Activated B cell treated with CpG ODN at 0.5 μM for 24 hours (primary cell): ENCODE measurements around the gene E2F4. TPM values are rescaled to one million over a fixed set of nuclear protein-coding genes. Genes with fewer than 3 reads are reported as not detected.

ENCODE experiments used
- ATAC-seq: fragments of 200-7000 bp; cut with Tn5 transposase; one replicate; pipeline ENCODE4 v1.10.0; 2021; ENCODE audit warnings: low read depth, mild to moderate bottlenecking, moderate library complexity
- CTCF ChIA-PET: fragments of 350-600 bp; sonication (Branson Sonifier 250); formaldehyde crosslinking; loops from one replicate; lab custom pipeline; 2021; ENCODE audit warnings: antibody characterized with exemption; lab: Charles Lee
- POLR2A ChIA-PET: fragments of 350-600 bp; sonication (Branson Sonifier 250); formaldehyde crosslinking; loops from one replicate; lab custom pipeline; 2021; ENCODE audit warnings: antibody characterized with exemption; lab: Charles Lee
- DNase-seq: peaks from one replicate; pipeline ENCODE4 v3.0.0; 2022
- H3K27ac Mint-ChIP-seq: one replicate; pipeline ENCODE4 v1.8.0; 2020; ENCODE audit warnings: mixed read lengths
- H3K27me3 Mint-ChIP-seq: one replicate; pipeline ENCODE4 v1.8.0; 2021; ENCODE audit warnings: mixed read lengths
- H3K36me3 Mint-ChIP-seq: one replicate; pipeline ENCODE4 v1.8.0; 2021; ENCODE audit warnings: low read depth, mixed read lengths
- H3K4me1 Mint-ChIP-seq: one replicate; pipeline ENCODE4 v1.8.0; 2021; ENCODE audit warnings: mixed read lengths
- H3K4me3 Mint-ChIP-seq: one replicate; pipeline ENCODE4 v1.8.0; 2020; ENCODE audit warnings: mild to moderate bottlenecking, mixed read lengths
- H3K9me3 Mint-ChIP-seq: one replicate; pipeline ENCODE4 v1.8.0; 2020; ENCODE audit warnings: mixed read lengths
- CTCF ChIP-seq: fragments of 200-600 bp; IDR thresholded peaks from one replicate; pipeline ENCODE4 v1.8.0; 2022; ENCODE audit warnings: antibody characterized with exemption, mild to moderate bottlenecking
- intact Hi-C: fragments of 100-400 bp; cut with micrococcal nuclease; formaldehyde crosslinking; loops from one replicate; pipeline ENCODE4 v1.15.1; 2024
- total RNA-seq: library from RNA; stranded (reverse); gene quantifications from 2 replicates; pipeline ENCODE4 v1.2.3, GENCODE V29; 2022

Gene E2F4
- total RNA-seq, 1 donor from 2014 or later, result 128 TPM

DNA sequence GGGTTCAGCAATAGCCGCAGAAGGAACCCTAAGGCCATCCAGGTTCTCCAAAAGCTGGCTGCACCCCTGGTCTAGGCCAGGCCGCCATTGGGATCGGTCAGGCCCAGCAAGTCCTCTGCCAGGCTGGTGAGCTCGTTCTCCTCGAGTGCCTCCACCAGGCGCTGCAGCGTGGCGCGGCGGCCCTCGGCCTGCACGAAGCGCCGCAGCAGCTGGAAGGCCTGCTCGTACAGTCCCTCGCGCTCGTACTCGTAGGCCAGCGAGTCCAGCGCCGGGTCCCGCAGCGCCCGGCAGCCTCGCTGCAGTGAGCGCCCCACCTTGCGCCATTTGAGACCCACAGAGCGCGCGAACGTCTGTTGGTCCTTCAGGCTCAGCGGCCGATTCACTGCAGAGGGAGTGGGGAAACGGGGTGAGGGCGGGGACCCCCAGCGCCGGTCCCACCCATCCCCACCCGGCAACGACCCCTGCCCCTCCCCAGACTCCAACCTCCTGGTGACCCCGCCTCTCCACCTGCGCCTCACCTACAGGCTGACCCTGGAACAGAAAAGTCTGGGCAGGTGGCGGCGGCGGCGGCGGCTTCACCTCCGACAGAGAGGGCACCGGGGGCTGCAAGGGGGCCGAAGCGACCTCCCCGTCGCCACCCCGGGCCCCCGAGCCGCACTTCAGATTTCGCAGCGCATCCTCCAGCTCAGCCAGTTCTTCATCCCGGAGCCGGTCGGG lies 37.2 kb upstream of the E2F4 start:
- ATAC-seq (no peak), DNase-seq (no peak)
- CTCF ChIA-PET, result interaction anchor here (0.6 to 2.6 kb wide), 31 partner anchors 9 to 228 kb away, joined by 3 to 32 read pairs (median 4); partner anchors contain the start of genes CES3, HSF4, NOL3 and TMEM208
- no peak overlapping the region for H3K27ac Mint-ChIP-seq
- intact Hi-C loops, result loop anchor here (1.0 to 10.0 kb wide), 5 partner anchors 136 to 510 kb away; partner anchors contain the start of genes ACD, C16orf86, ENKD1 and PARD6A
- peaks cover 4% of the 10 kb centered on the region for H3K27me3 Mint-ChIP-seq
- peaks cover 3% of the 10 kb centered on the region for H3K36me3 Mint-ChIP-seq
- POLR2A ChIA-PET, result interaction anchor here (0.6 to 1.5 kb wide), 6 partner anchors 9 to 176 kb away, joined by 3 to 6 read pairs (median 4); partner anchors contain the start of genes NOL3 and TMEM208
- peak overlapping the region; percentile 71 for H3K4me3 Mint-ChIP-seq
- no peak for TF ChIP-seq CTCF
- H3K9me3 Mint-ChIP-seq, result no peaks in the 10 kb centered on the region
- peaks cover 44% of the 10 kb centered on the region for H3K4me1 Mint-ChIP-seq

DNA sequence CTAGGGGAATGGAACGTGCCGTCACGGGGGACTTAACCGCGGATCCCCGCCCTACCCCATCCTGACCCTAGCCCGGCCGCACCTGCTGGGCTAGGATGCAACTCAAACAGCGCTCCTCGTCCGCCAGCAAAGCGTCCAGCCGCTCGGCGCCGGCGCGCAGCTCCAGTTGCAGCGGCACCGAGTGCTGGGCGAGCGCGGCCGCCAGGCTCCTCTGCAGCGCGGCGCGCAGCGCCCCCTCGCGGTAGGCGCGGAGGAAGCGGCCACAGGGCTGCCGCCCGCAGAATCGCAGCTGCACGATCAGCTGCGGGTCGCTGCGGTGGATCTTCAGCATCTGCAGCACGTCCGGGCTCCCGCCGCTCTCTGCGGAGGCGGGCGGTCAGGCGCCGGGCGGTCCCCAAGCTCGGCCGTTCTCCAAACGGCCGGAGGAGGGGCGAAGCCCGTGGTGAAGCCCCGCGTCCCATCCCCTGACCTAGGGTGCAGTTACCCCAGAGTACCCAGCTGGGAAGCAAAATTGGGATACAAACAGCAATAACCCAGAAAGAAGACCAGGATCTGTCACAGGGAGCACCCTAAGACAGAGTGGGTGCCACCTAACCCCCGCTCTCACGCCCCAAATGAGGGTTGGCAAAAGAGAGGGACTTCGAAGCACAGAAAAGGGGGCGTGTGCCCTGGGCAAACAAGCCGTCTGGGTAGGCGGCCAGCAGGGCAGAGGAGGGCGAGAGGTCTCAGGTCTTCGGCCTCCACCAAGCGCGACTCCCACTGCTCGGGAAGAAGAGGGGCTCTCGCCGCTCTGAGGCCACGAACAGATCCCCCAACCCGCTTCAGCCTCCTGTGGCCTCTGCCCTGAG lies 36.4 kb upstream of the E2F4 start:
- CTCF ChIA-PET, result interaction anchor here (0.6 to 2.6 kb wide), 31 partner anchors 8 to 227 kb away, joined by 3 to 32 read pairs (median 4); partner anchors contain the start of genes CES3, HSF4, NOL3 and TMEM208
- POLR2A ChIA-PET, result interaction anchor here (0.6 to 1.5 kb wide), 6 partner anchors 8 to 177 kb away, joined by 3 to 6 read pairs (median 4); partner anchors contain the start of genes NOL3 and TMEM208
- TF ChIP-seq CTCF, result no peak
- Mint-ChIP-seq H3K27ac (no peak overlapping the region), H3K27me3 (peaks cover 4% of the 10 kb centered on the region), H3K36me3 (peaks cover 3% of the 10 kb centered on the region), H3K9me3 (no peaks in the 10 kb centered on the region), H3K4me3 (peak overlapping the region; percentile 71), H3K4me1 (peaks cover 49% of the 10 kb centered on the region)
- intact Hi-C loops, result loop anchor here (1.0 to 10.0 kb wide), 5 partner anchors 137 to 509 kb away; partner anchors contain the start of genes ACD, C16orf86, ENKD1 and PARD6A
- peak; percentile 81 for DNase-seq
- peak; percentile 19 for ATAC-seq

- Mint-ChIP-seq H3K27ac (no peak overlapping the region), H3K4me1 (peaks cover 51% of the 10 kb centered on the region), H3K36me3 (peaks cover 3% of the 10 kb centered on the region), H3K4me3 (peak overlapping the region; percentile 20), H3K27me3 (peaks cover 3% of the 10 kb centered on the region), H3K9me3 (no peaks in the 10 kb centered on the region)
- POLR2A ChIA-PET, result interaction anchor here (1.0 kb wide), 1 partner anchor 128 kb away, joined by 6 read pairs; no protein-coding TSS in a partner anchor
- CTCF ChIA-PET, result interaction anchor here (0.8 to 1.8 kb wide), 4 partner anchors 13 to 178 kb away, joined by 3 to 15 read pairs (median 11); partner anchors contain the start of gene NOL3
- no peak for ATAC-seq
- TF ChIP-seq CTCF, result no peak
- DNase-seq, result no peak
- intact Hi-C loops, result loop anchor here (10.0 kb wide), 1 partner anchor 509 kb away; the partner anchor contains the start of genes ACD, C16orf86, ENKD1 and PARD6A
These were observed 35.7 kb upstream of the E2F4 start for GRCh38 chr16:67156143-67156844.

DNA sequence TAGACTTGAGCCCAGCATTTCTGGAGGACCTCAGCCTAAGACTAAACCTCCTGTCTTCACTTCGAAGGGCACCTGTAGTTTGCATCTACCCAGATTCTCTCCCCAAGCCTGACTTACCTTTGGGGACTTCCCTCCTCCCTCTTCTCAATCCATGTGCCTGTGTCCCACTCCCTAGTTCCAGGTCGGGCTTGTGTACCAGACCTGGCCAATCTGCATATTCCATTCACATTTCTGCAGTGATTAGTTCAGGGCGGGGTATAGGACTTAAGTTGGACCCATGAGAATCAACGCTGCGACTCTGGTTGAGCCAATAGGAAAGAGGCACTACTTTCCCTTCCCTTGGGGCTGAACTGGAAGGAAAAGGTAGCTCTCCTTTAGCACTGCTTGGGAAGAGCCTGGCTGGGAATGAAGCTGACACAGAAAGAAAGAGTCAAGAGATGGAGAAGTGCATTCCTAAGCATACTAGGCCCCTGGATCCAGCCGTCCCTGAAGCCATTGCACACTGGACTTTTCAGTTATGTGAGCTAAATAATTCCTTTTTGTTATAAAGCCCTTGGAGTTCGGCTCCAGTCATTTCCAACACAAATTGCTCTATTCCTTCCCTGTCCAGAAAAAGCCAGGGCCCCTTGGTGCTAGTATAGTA lies 34.7 kb upstream of the E2F4 start:
- peaks cover 53% of the 10 kb centered on the region for H3K4me1 Mint-ChIP-seq
- ChIA-PET CTCF (interaction anchor here (0.8 to 2.2 kb wide), 6 partner anchors 13 to 205 kb away, joined by 3 to 14 read pairs (median 4); partner anchors contain the start of gene NOL3), POLR2A (interaction anchor here (0.6 kb wide), 1 partner anchor 1166 kb away, joined by 4 read pairs; no protein-coding TSS in a partner anchor)
- peaks cover 3% of the 10 kb centered on the region for H3K36me3 Mint-ChIP-seq
- H3K9me3 Mint-ChIP-seq, result no peaks in the 10 kb centered on the region
- no peak for TF ChIP-seq CTCF
- peaks cover 9% of the 10 kb centered on the region for H3K27me3 Mint-ChIP-seq
- no peak for ATAC-seq
- peak overlapping the region; percentile 21 for H3K27ac Mint-ChIP-seq
- H3K4me3 Mint-ChIP-seq, result peak overlapping the region; percentile 47
- intact Hi-C loops, result loop anchor here (10.0 kb wide), 1 partner anchor 508 kb away; the partner anchor contains the start of genes ACD, C16orf86, ENKD1 and PARD6A
- DNase-seq, result no peak
